WI38 (cell line): ENCODE measurements around the gene CFAP251.

Experiments
- H3K4me3 ChIP-seq: 2 replicates; pipeline ENCODE4 v1.5.1; 2011; ENCODE audit warnings: low read depth, mild to moderate bottlenecking, control low read depth, low read length
- CTCF ChIP-seq: IDR thresholded peaks from 2 replicates; pipeline ENCODE4 v1.5.1; 2012; ENCODE audit warnings: low read depth, mild to moderate bottlenecking, control low read depth, low read length

CFAP251 gene

GRCh38 chr12:121990692-121991603 lies 72.6 kb downstream of the CFAP251 start:
- no peak overlapping the region for H3K4me3 ChIP-seq
- TF ChIP-seq CTCF = no peak

- H3K4me3 ChIP-seq = no peak overlapping the region
- TF ChIP-seq CTCF = no peak
Observed at GRCh38 chr12:121992059-121992879, 73.9 kb downstream of the CFAP251 start.

- H3K4me3 ChIP-seq = no peak overlapping the region; the same call in 1 of the 2 replicates
- TF ChIP-seq CTCF = no peak
Observed at GRCh38 chr12:121996050-121996944, 77.9 kb downstream of the CFAP251 start.

GRCh38 chr12:121996945-121997612 lies 78.7 kb downstream of the CFAP251 start:
- no peak for TF ChIP-seq CTCF
- no peak overlapping the region for H3K4me3 ChIP-seq

GRCh38 chr12:122001466-122002209 lies 83.2 kb downstream of the CFAP251 start:
- no peak for TF ChIP-seq CTCF
- no peak overlapping the region for H3K4me3 ChIP-seq
